Endothelial cell of umbilical vein (primary cell): ENCODE data around the gene IRF1. TPM values are rescaled to one million over a fixed set of nuclear protein-coding genes. Genes with fewer than 3 reads are reported as not detected.

ENCODE experiments used
- BruUV-seq: library from RNA; stranded (reverse); fragments of 400-500 nt; replicated peaks from 2 replicates; lab custom pipeline; 2021; lab: Mats Ljungman, UMichigan
- CTCF ChIA-PET: fragments of 300-600, 350-600 bp; sonication (Branson Sonifier 250); formaldehyde crosslinking; loops from one replicate; lab custom pipeline; 2021; ENCODE audit warnings: antibody characterized with exemption, inconsistent platforms; lab: Charles Lee
- POLR2A ChIA-PET: fragments of 300-600, 350-600 bp; sonication (Branson Sonifier 250); formaldehyde crosslinking; loops from one replicate; lab custom pipeline; 2021; ENCODE audit warnings: antibody characterized with exemption, inconsistent platforms; lab: Charles Lee
- DNase-seq: peaks from one replicate; pipeline ENCODE4 v3.0.0-alpha.2; 2011; ENCODE audit warnings: low read depth, low spot score
- FAIRE-seq: peaks from 2 replicates; lab custom pipeline; 2011; peaks lifted over from hg19 to GRCh38; lab: Jason Lieb, UNC
- H2AFZ ChIP-seq: 2 replicates; pipeline ENCODE4 v1.6.0; 2012; ENCODE audit warnings: low read depth, low read length, control low read depth, inconsistent platforms
- H3K27ac ChIP-seq: 2 replicates; pipeline ENCODE4 v1.5.1; 2011; ENCODE audit warnings: low read depth, mild to moderate bottlenecking, control low read depth, low read length, moderate library complexity; ENCODE audit not compliant: insufficient read depth
- H3K27me3 ChIP-seq, 2 experiments: 2 replicates each; pipeline versions ENCODE4 v1.6.0 to v1.6.1; 2011; ENCODE audit warnings: low read length in 2 of 2, mixed read lengths in 1 of 2; ENCODE audit not compliant: control insufficient read depth in 2 of 2, insufficient read depth in 2 of 2
- H3K36me3 ChIP-seq, 2 experiments: 2 replicates in 1 of 2; 3 replicates in 1 of 2; pipeline ENCODE4 v1.5.1; 2011; ENCODE audit warnings: low read length in 2 of 2, mild to moderate bottlenecking in 1 of 2, moderate library complexity in 1 of 2; ENCODE audit not compliant: control insufficient read depth in 2 of 2, insufficient read depth in 2 of 2; ENCODE audit errors: extremely low read depth in 1 of 2
- H3K4me1 ChIP-seq: 3 replicates; pipeline ENCODE4 v1.5.1; 2011; ENCODE audit warnings: mild to moderate bottlenecking, low read length; ENCODE audit not compliant: control insufficient read depth, insufficient read depth; ENCODE audit errors: extremely low read depth
- H3K4me2 ChIP-seq: 2 replicates; pipeline ENCODE4 v1.6.1; 2011; ENCODE audit warnings: low read length, control low read depth, mixed read lengths; ENCODE audit not compliant: insufficient read depth
- H3K4me3 ChIP-seq, 3 experiments: fragments of 200-600 bp in 1 of 3; sonication (generic), shearing (Covaris generic) in 1 of 3; replicated peaks in 1 of 3; 2 replicates each; pipeline ENCODE4 v1.5.1; 2011 to 2016; ENCODE audit warnings: control low read depth in 3 of 3, low read length in 3 of 3, mild to moderate bottlenecking in 2 of 3, inconsistent platforms in 1 of 3, low read depth in 1 of 3, moderate library complexity in 1 of 3; ENCODE audit not compliant: insufficient read depth in 1 of 3
- H3K79me2 ChIP-seq: 2 replicates; pipeline ENCODE4 v1.6.0; 2012; ENCODE audit warnings: low read length, inconsistent platforms; ENCODE audit not compliant: control insufficient read depth, insufficient read depth
- H3K9ac ChIP-seq: replicated peaks from 2 replicates; pipeline ENCODE3; 2011; ENCODE audit warnings: low read length, control low read depth; ENCODE audit not compliant: insufficient read depth; ENCODE audit errors: extremely low read depth
- H3K9me1 ChIP-seq: replicated peaks from 3 replicates; pipeline ENCODE4 v1.6.0; 2011; ENCODE audit warnings: mild to moderate bottlenecking, low read length; ENCODE audit not compliant: control insufficient read depth, insufficient read depth; ENCODE audit errors: extremely low read depth
- H3K9me3 ChIP-seq: replicated peaks from 2 replicates; pipeline ENCODE4 v1.5.1; 2012; ENCODE audit warnings: low read length, inconsistent platforms; ENCODE audit not compliant: control insufficient read depth, insufficient read depth
- H4K20me1 ChIP-seq: replicated peaks from 2 replicates; pipeline ENCODE3; 2011; ENCODE audit warnings: mild to moderate bottlenecking, low read length; ENCODE audit not compliant: control insufficient read depth, insufficient read depth; ENCODE audit errors: extremely low read depth
- CTCF ChIP-seq, 2 donors: IDR thresholded peaks; 1 replicate in 1 of 2; 2 replicates in 1 of 2; pipeline ENCODE4 v1.5.1; 2011; ENCODE audit warnings: low read length in 2 of 2, mild to moderate bottlenecking in 2 of 2, moderate library complexity in 2 of 2, control low read depth in 1 of 2, inconsistent platforms in 1 of 2, low read depth in 1 of 2; ENCODE audit not compliant: insufficient read depth in 1 of 2; ENCODE audit errors: extremely low read depth in 1 of 2
- FOS ChIP-seq: IDR thresholded peaks from 2 replicates; pipeline ENCODE4 v1.6.1; 2011; ENCODE audit warnings: mild to moderate bottlenecking, low read length, moderate library complexity, borderline replicate concordance; ENCODE audit not compliant: insufficient read depth
- JUN ChIP-seq: IDR thresholded peaks from 2 replicates; pipeline ENCODE4 v1.6.1; 2011; ENCODE audit warnings: borderline replicate concordance, low read depth; ENCODE audit not compliant: insufficient read length, insufficient read depth
- MAX ChIP-seq: IDR thresholded peaks from 2 replicates; pipeline ENCODE4 v1.6.1; 2011; ENCODE audit not compliant: insufficient read depth, insufficient read length
- MYC ChIP-seq: IDR thresholded peaks from one replicate; pipeline ENCODE4 v1.6.1; 2011; ENCODE audit warnings: mild to moderate bottlenecking, low read depth, low read length
- POLR2A ChIP-seq: IDR thresholded peaks from 2 replicates; pipeline ENCODE4 v1.6.1; 2012; ENCODE audit warnings: low read depth, mild to moderate bottlenecking, control low read depth, low read length
- POLR2AphosphoS5 ChIP-seq: IDR thresholded peaks from 2 replicates; pipeline ENCODE4 v1.6.1; 2012; ENCODE audit warnings: low read depth, mild to moderate bottlenecking, control low read depth, low read length, moderate library complexity; ENCODE audit not compliant: insufficient read depth
- dilution Hi-C: fragments of 300-500 bp; cut with MboI; formaldehyde crosslinking; loops from one replicate; pipeline ENCODE4 v1.15.0; 2019; ENCODE audit warnings: low sequenced_read_pairs; ENCODE audit not compliant: extremely low pct_ligation_motif_present
- intact Hi-C: fragments of 100-400 bp; cut with micrococcal nuclease; formaldehyde crosslinking; loops from one replicate; pipeline ENCODE4 v1.10.0; 2022
- polyA plus RNA-seq, 4 experiments: library from polyadenylated mRNA; depleted of rRNA in 3 of 4; stranded (reverse) in 3 of 4; unstranded in 1 of 4; fragments of >200 nt; gene quantifications; 2 replicates each; pipeline versions ENCODE4 v1.2.1 to v1.2.3, GENCODE V29; 2011 to 2012; ENCODE audit warnings: missing spikeins in 1 of 4
- total RNA-seq: library from RNA; stranded (reverse); gene quantifications from 2 replicates; pipeline ENCODE4 v1.2.3, GENCODE V29; 2021

The IRF1 gene
- total and polyA plus RNA-seq, 2 donors (not counting 3 experiments of a cell fraction or from before 2014, with no cell fraction given): 12.3 to 28.0 TPM

DNA sequence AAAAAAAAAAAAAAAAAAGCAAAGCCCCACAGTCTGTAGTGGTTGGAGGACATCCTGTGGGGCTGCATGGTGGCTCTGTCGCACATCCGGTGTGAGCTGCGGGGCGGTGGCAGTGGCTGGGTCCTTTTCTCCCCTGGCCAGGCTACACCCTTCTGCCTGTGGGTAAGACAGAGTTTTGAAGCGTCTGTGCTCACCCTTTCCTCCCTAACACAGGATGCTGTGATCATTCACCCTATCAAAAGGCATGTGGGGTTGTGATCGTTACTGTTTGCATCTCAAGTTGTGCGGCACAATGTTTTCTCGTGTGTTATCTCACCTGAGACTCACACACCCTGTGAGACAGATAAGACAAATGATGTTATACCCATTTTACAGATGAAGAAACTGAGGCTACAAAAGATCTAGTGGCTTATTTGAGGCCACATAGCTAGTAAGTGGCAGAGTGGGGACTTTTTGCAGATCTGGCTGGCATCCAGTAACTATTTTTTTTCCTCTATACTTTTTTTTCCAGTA is 17.5 kb downstream of the IRF1 start:
- H3K36me3 ChIP-seq: no peaks in the 10 kb centered on the region
- FAIRE-seq: no peak
- no TSS peak for BruUV-seq
- no peaks in the 10 kb centered on the region for H3K9me3 ChIP-seq
- intact Hi-C loops: no loop called here
- CTCF ChIA-PET: interaction anchor here (1.0 kb wide), 2 partner anchors 8 to 28 kb away, joined by 3 to 4 read pairs; no protein-coding TSS in a partner anchor
- no peak overlapping the region for H3K9ac ChIP-seq
- no peaks in the 10 kb centered on the region for H3K79me2 ChIP-seq
- no peaks in the 10 kb centered on the region for H4K20me1 ChIP-seq
- no peak overlapping the region for H3K4me3 ChIP-seq
- no peak overlapping the region for H3K4me2 ChIP-seq
- POLR2A ChIA-PET: no interaction called here
- H2AFZ ChIP-seq: no peak overlapping the region
- TF ChIP-seq MYC: no peak
- TF ChIP-seq POLR2AphosphoS5: no peak
- TF ChIP-seq FOS: no peak
- no peak for TF ChIP-seq JUN
- TF ChIP-seq CTCF (IDR thresholded peaks at IDR 0.05; ENCODE audit: extremely low read depth in 1 of 2, insufficient read depth in 1 of 2, low read depth in 1 of 2, low read length in 2 of 2): no peak
- no peak for TF ChIP-seq POLR2A
- no peak for TF ChIP-seq MAX
- dilution Hi-C loops: no loop called here
- DNase-seq: no peak
- H3K9me1 ChIP-seq: no peaks in the 10 kb centered on the region
- no peaks in the 10 kb centered on the region for H3K27me3 ChIP-seq
- no peak overlapping the region for H3K27ac ChIP-seq
- peaks cover 17% of the 10 kb centered on the region for H3K4me1 ChIP-seq
